Ovary (tissue), 9 donors: Measurements from ENCODE around the gene TUBB1. TPM values are rescaled to one million over a fixed set of nuclear protein-coding genes. Genes with fewer than 3 reads are reported as not detected.

ENCODE experiments used
- DNase-seq, 5 donors: peaks; one replicate each; pipeline ENCODE4 v3.0.0-alpha.2; 2019 to 2020
- H3K27ac ChIP-seq, 2 donors: fragments of 200-600 bp; one replicate each; pipeline versions ENCODE4 v1.5.1 to v1.8.0; 2019 to 2022
- H3K27me3 ChIP-seq: fragments of 200-600 bp; one replicate; pipeline ENCODE4 v1.8.0; 2022
- H3K36me3 ChIP-seq: fragments of 200-600 bp; sonication (generic); one replicate; pipeline ENCODE4 v1.5.1; 2019
- H3K4me1 ChIP-seq: one replicate; pipeline ENCODE4 v1.8.1; 2013; ENCODE audit warnings: mild to moderate bottlenecking, moderate library complexity; ENCODE audit not compliant: insufficient read depth
- H3K4me3 ChIP-seq: fragments of 200-600 bp; sonication (generic); one replicate; pipeline ENCODE4 v1.5.1; 2017
- H3K9me3 ChIP-seq, 2 donors: fragments of 200-600 bp in 1 of 2; sonication (generic) in 1 of 2; one replicate each; pipeline versions ENCODE4 v1.5.1 to v1.8.1; 2013 to 2019; ENCODE audit warnings: mild to moderate bottlenecking in 1 of 2, moderate library complexity in 1 of 2
- EP300 ChIP-seq: sonication (generic); formaldehyde crosslinking; IDR thresholded peaks from one replicate; pipeline ENCODE4 v1.6.1; 2017; ENCODE audit warnings: antibody characterized with exemption
- POLR2A ChIP-seq: fragments of 450-650 bp; IDR thresholded peaks from one replicate; pipeline ENCODE4 v1.6.1; 2017; ENCODE audit warnings: antibody characterized with exemption, mild to moderate bottlenecking, moderate library complexity
- WGBS, 3 donors: extraction: QIAGEN DNeasy Blood & Tissue Kit in 1 of 3; methylation state at CpG; one replicate each; pipeline versions ENCODE4 v1.1.5 to v1.1.7; 2013 to 2017; 5-methylcytosine and 5-hydroxymethylcytosine counted together
- intact Hi-C, 4 donors: fragments of 100-400 bp; cut with DNase I; formaldehyde crosslinking; loops; one replicate each; pipeline versions ENCODE4 v1.11.0 to v1.15.1; 2022 to 2023
- polyA plus RNA-seq, 2 donors: library from polyadenylated mRNA; stranded (reverse); fragments of 200-250 nt in 1 of 2; fragments of 350-450 nt in 1 of 2; fragmentation: Illumina TruSeq in 1 of 2; extraction: RNeasy Lipid Tissue Mini Kit (QIAGEN cat#74804) in 1 of 2; gene quantifications; one replicate each; pipeline ENCODE4 v1.2.3, GENCODE V29; 2013 to 2014
- total RNA-seq, 7 donors: library from RNA; depleted of rRNA in 2 of 7; stranded (reverse); fragments of >200 nt in 2 of 7; fragmentation: NEBNext Ultra II Directional in 3 of 7; extraction: Animal tissue kit (Norgen Biotek cat#: 25700) in 3 of 7; gene quantifications; one replicate each; pipeline versions ENCODE4 v1.1.0 to v1.2.4, GENCODE V29; 2016 to 2023
- TF ChIP-seq, protein P1 (sequence below), 3 donors: fragments of 450-650 bp in 2 of 3; fragments of 200-600 bp in 1 of 3; IDR thresholded peaks; one replicate each; pipeline versions ENCODE4 v1.5.1 to v1.8.0; 2016 to 2022; ENCODE audit warnings: antibody characterized with exemption in 3 of 3, mild to moderate bottlenecking in 1 of 3
- donor health status: DM: no; HTN: no; CAD: no; lungs with moderate emphysema.
- donor health status: DM: no; HTN: no; CAD: no.
- donor health status: Bipolar disorder and iron deficiency.
- donor health status: DM: yes; HTN: yes; CAD: no.
- donor health status: DM: no; HTN: no; CAD: no.
- donor health status: DM: yes; HTN: yes; CAD: no.

The TUBB1 gene
- total and polyA plus RNA-seq, 9 donors: 0.02 to 0.17 (median 0.12) TPM; not detected in 2

GRCh38 chr20:58993332-58994248 lies 25.6 kb upstream of the TUBB1 start:
- Histone ChIP-seq H3K27ac (no peak overlapping the region), H3K4me1 (no peaks in the 10 kb centered on the region), H3K4me3 (no peak overlapping the region), H3K9me3 (no peaks in the 10 kb centered on the region), H3K36me3 (no peaks in the 10 kb centered on the region), H3K27me3 (no peaks in the 10 kb centered on the region)
- DNase-seq: no peak
- intact Hi-C loops: no loop called here
- 82 to 84% (median 83%) methylated on average over 23 of the region's 23 CpGs for WGBS, 3 donors
- TF ChIP-seq, protein P1, sequence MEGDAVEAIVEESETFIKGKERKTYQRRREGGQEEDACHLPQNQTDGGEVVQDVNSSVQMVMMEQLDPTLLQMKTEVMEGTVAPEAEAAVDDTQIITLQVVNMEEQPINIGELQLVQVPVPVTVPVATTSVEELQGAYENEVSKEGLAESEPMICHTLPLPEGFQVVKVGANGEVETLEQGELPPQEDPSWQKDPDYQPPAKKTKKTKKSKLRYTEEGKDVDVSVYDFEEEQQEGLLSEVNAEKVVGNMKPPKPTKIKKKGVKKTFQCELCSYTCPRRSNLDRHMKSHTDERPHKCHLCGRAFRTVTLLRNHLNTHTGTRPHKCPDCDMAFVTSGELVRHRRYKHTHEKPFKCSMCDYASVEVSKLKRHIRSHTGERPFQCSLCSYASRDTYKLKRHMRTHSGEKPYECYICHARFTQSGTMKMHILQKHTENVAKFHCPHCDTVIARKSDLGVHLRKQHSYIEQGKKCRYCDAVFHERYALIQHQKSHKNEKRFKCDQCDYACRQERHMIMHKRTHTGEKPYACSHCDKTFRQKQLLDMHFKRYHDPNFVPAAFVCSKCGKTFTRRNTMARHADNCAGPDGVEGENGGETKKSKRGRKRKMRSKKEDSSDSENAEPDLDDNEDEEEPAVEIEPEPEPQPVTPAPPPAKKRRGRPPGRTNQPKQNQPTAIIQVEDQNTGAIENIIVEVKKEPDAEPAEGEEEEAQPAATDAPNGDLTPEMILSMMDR (IDR thresholded peaks at IDR 0.05): no peak
- TF ChIP-seq EP300: no peak

GRCh38 chr20:58994390-58995159 lies 24.7 kb upstream of the TUBB1 start:
- 70 to 80% (median 79%) methylated on average over 17 of the region's 17 CpGs for WGBS, 3 donors
- intact Hi-C loops: loop anchor here in 1 of 4 donors (5.0 kb wide), 1 partner anchor 57 kb away; no protein-coding TSS in a partner anchor

GRCh38 chr20:58995461-58996225 lies 23.6 kb upstream of the TUBB1 start:
- DNase-seq: no peak
- Histone ChIP-seq H3K4me1 (no peaks in the 10 kb centered on the region), H3K27ac (no peak overlapping the region), H3K9me3 (no peaks in the 10 kb centered on the region), H3K36me3 (no peaks in the 10 kb centered on the region), H3K27me3 (no peaks in the 10 kb centered on the region), H3K4me3 (no peak overlapping the region)
- WGBS, 3 donors: 84 to 87% (median 84%) methylated on average over 18 of the region's 18 CpGs
- intact Hi-C loops: loop anchor here in 1 of 4 donors (5.0 kb wide), 1 partner anchor 58 kb away; no protein-coding TSS in a partner anchor
- TF ChIP-seq POLR2A (no peak), EP300 (no peak)
- TF ChIP-seq, protein P1 (IDR thresholded peaks at IDR 0.05): no peak

More at GRCh38 chr20:58994390-58995159, 24.7 kb upstream of the TUBB1 start:
- H3K27ac ChIP-seq: no peak overlapping the region
- no peaks in the 10 kb centered on the region for H3K4me1 ChIP-seq
- TF ChIP-seq EP300: no peak
- TF ChIP-seq, protein P1 (IDR thresholded peaks at IDR 0.05): no peak
- no peak for TF ChIP-seq POLR2A
- no peaks in the 10 kb centered on the region for H3K9me3 ChIP-seq
- H3K4me3 ChIP-seq: no peak overlapping the region
- H3K27me3 ChIP-seq: no peaks in the 10 kb centered on the region
- DNase-seq: no peak
- H3K36me3 ChIP-seq: no peaks in the 10 kb centered on the region

GRCh38 chr20:58996226-58996611 lies 23.0 kb upstream of the TUBB1 start:
- intact Hi-C loops: loop anchor here in 1 of 4 donors (5.0 kb wide), 1 partner anchor 59 kb away; no protein-coding TSS in a partner anchor
- Histone ChIP-seq H3K4me1 (no peaks in the 10 kb centered on the region), H3K27ac (no peak overlapping the region), H3K4me3 (no peak overlapping the region), H3K9me3 (no peaks in the 10 kb centered on the region), H3K36me3 (no peaks in the 10 kb centered on the region), H3K27me3 (no peaks in the 10 kb centered on the region)
- WGBS, 3 donors: 71 to 78% (median 71%) methylated on average over 12 of the region's 12 CpGs
- DNase-seq: no peak
- TF ChIP-seq POLR2A (no peak), EP300 (no peak)
- TF ChIP-seq, protein P1 (IDR thresholded peaks at IDR 0.05): no peak
